ENCODE data around the gene IFNAR1.
A peak's percentile ranks its signal among the peaks of the same experiment; 100 is the strongest.
"Not testable (repeated sequence)": the region's sequence is repeated elsewhere in the genome, so short reads cannot be mapped to it uniquely, and the experiment has no call there.

Gene IFNAR1

GRCh38 chr21:33348706-33349105 lies 23.9 kb downstream of the IFNAR1 start:
- DNase-seq (ENCODE audit: low read depth) = no peak

DNA sequence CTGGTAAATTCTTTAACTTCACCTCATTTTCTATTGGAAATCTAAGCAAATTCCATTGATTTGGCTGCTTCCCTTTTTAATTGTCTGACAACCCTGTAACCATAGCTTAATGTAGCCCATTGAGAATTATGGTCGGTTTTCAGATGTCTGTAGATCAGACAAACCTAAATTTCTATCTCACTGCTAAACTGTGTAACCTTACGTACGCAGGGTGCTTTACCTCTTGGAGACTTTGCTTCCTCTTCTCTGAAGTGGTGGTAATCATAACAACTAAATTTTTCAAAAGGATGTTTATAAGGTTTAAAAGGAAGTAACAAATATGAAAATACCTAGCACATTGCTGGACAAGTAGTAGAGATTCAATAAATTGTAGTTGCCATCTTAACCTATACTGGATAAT lies 25.9 kb downstream of the IFNAR1 start:
- no peak for DNase-seq (ENCODE audit: low read depth)

DNA sequence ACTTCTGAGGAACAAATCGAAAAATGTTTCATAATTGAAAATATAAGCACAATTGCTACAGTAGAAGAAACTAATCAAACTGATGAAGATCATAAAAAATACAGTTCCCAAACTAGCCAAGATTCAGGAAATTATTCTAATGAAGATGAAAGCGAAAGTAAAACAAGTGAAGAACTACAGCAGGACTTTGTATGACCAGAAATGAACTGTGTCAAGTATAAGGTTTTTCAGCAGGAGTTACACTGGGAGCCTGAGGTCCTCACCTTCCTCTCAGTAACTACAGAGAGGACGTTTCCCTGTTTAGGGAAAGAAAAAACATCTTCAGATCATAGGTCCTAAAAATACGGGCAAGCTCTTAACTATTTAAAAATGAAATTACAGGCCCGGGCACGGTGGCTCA lies 30.6 kb downstream of the IFNAR1 start:
- no peak for DNase-seq (ENCODE audit: low read depth)

DNA sequence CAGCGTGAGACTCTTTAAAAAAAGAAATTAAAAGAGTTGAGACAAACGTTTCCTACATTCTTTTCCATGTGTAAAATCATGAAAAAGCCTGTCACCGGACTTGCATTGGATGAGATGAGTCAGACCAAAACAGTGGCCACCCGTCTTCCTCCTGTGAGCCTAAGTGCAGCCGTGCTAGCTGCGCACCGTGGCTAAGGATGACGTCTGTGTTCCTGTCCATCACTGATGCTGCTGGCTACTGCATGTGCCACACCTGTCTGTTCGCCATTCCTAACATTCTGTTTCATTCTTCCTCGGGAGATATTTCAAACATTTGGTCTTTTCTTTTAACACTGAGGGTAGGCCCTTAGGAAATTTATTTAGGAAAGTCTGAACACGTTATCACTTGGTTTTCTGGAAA lies 31.2 kb downstream of the IFNAR1 start:
- DNase-seq (ENCODE audit: low read depth) = no peak

- DNase-seq (ENCODE audit: low read depth) = no peak
Observed at GRCh38 chr21:33357177-33357576, 32.4 kb downstream of the IFNAR1 start.

DNA sequence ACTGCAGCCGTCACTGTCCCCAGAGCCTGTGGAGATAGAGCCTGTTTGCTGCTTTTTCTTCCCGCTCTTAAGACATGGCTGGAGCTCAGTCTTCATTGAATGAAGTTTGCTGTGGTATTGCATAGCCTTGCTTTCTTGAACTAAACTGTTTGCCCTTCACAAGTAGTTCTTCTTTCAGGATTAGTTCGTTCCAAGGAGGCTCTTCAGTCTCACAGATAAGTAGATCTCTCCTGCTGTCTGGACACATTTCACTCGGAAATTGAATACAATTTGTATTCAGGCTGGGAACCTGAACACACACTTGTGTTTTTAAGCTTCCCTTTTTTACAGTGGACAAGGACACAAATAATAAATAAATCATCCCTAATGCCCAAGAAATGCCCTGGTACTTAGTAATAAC lies 34.7 kb downstream of the IFNAR1 start:
- no peak for DNase-seq (ENCODE audit: low read depth)

- no peak for DNase-seq (ENCODE audit: low read depth)
Observed at GRCh38 chr21:33360281-33360680, 35.5 kb downstream of the IFNAR1 start.

- DNase-seq (ENCODE audit: low read depth) = peak; percentile 52
Observed at GRCh38 chr21:33360881-33361602, 36.3 kb downstream of the IFNAR1 start.

DNA sequence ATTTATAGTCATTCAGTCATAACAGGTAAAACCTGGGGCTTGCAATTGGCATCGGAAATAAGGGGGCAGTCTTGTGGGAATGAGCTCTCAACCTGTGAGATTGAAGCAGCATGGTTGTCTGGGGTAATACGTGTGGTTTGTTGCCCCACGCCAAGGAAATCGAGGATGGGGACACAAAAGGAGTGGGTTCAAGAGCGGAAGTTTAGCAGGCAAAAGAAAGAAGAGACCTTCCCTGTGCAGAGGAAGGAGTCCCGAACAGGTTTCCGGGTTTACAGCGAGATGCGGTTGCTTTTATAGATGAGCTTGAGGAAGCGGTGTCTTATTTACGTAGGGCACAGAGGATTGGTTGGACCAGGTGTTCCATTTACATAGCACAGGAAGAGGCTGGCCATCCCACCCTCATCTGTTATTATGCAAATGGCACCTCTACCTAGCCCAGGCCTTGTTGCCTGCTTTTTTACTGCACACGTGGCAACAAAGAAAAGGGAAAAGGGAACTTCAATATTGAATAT lies 37.3 kb downstream of the IFNAR1 start:
- no peak for DNase-seq (ENCODE audit: low read depth)

- not testable (repeated sequence) for DNase-seq (ENCODE audit: low read depth)
Observed at GRCh38 chr21:33363911-33364609, 39.3 kb downstream of the IFNAR1 start.

- DNase-seq (ENCODE audit: low read depth) = no peak
Observed at GRCh38 chr21:33364830-33365229, 40.1 kb downstream of the IFNAR1 start.

GRCh38 chr21:33367309-33367973 lies 42.7 kb downstream of the IFNAR1 start:
- no peak for DNase-seq (ENCODE audit: low read depth)

DNA sequence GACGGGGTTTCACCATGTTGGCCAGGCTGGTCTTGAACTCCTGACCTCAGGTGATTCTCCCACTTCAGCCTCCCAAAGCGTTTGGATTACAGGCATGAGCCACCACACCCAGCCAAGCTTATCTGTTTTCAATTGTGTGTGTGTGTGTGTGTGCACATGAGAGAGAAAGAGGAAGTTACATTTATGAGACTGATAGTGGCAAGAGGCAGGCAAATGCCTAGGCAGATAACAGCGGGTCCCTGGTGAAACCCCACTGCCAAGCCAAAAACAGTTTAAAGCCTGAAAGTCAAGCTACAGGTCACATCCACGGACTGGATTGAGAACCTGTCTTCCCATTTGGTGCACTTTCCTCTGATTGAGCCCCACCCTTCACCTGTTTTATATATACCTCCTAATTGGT lies 43.4 kb downstream of the IFNAR1 start:
- DNase-seq (ENCODE audit: low read depth) = no peak

DNA sequence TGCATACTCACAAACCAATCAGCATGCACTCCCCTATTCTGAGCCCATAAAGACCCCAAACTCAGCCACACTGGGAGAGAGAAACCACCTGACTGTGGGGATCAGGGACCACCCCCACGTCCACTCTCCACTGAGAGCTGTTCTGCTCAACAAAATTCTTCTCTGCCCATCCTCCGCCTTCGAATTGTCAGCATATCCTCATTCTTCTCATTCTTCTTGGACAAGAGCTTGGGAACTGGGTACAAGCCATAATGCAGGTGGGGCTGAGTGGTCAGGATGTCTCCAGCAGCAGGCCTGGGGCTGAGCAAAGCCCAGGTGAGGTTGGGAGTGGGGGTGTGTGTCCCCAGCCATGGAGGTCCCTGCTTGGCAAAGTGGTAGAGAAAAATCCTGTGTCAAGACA lies 43.8 kb downstream of the IFNAR1 start:
- DNase-seq (ENCODE audit: low read depth) = no peak

DNA sequence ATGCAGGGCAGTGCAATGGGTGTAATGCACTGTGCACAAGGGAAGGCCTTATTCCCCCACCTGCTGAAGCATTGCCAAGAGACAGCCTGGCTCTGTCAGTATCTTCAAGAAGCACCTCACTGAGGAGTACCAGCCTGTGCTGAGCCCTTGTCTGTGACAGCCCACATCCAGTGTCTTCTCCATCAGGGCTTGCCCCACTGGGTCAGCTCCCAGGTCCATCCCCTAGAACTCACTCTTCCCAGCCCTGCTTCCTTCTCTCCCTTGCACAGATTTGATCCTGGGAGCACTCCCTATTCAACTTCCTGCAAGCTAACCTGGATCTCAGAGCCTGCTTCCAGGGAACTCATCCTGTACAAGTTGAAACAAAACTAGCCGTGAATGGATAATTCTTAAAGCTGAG lies 44.8 kb downstream of the IFNAR1 start:
- no peak for DNase-seq (ENCODE audit: low read depth)

DNA sequence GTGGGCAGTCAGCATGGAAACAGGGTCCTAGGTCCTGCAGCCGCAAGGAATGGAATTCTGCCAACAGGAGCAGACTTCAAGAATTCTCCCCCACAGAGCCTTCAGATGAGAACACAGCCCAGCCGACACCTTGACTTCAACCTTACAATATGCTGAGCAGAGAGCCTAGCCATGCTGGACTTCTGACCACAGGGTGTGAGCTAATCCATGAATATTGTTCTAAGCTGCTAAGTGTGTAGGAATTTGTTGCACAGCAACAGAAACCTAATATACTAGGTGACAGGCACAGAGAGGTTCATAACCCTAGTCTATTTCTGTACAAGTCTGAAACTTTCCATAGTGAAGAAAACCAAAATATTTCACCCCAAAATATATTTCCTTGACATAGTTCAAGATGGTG lies 45.5 kb downstream of the IFNAR1 start:
- DNase-seq (ENCODE audit: low read depth) = no peak

DNA sequence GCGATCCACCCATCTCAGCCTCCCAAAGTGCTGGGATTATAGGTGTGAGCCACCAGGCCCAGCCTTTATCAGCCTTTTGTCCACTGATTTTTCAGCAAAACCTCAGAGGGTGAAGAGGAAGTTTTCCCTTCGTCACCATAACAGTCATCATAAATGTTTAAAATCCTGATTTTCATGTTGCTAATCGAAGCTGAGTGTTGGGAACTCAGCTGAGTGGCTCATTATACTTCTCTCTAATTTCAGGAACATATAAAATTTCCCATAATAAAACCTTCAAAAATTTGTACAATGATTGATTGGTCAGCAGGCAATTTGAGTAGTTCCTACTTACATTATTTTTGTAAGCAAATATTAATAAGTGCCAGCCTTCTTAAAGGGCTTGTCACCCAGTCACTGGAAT lies 46.6 kb downstream of the IFNAR1 start:
- DNase-seq (ENCODE audit: low read depth) = no peak

DNA sequence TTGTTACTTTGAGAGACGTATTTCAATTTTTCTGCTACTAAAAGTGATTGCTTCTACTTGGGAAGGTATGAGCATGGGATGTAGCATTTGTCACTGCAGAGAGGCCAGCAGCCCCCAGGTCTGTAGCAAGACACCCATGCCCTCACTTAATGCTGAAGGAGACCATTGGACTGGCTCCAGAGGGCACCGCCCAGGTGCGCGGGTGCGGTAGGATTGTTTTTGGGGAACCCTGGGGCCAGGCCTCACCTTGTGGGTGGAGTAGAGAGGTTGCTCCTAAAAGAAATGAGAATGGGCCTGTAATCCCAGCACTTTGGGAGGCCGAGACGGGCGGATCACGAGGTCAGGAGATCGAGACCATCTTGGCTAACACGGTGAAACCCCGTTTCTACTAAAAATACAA lies 47.8 kb downstream of the IFNAR1 start:
- DNase-seq (ENCODE audit: low read depth) = no peak

- DNase-seq (ENCODE audit: low read depth) = no peak
Observed at GRCh38 chr21:33373451-33373850, 48.7 kb downstream of the IFNAR1 start.

GRCh38 chr21:33374080-33374449 lies 49.3 kb downstream of the IFNAR1 start:
- DNase-seq (ENCODE audit: low read depth) = no peak

DNA sequence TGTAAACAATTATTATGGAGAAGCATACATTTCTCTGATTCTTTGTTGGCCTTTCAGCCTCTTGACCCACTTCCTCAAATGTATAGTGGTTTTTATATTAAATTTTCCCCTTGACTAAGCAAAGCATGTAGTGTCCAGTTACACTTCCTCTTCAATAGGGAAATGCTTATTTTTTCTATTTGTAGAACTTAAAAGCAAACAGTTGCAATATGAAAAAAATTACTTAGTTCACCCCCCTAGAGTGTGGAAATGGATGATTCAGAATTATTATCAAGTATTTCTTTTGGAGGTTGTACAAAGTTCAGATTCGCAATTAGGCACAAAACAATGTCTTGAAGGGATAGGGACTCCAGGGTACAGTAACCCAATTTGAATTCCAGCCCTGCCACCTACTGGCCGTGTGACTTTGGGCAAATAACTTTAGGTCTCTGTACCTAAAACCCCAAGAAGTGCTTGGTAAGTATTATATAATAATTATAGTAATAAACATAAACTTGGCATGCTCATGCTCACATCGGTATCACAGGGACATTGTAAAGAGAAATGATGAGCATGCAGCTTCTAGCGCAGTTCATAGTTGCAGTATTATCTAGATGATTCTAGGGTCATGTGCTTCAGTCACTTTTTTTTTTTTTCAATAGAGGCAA lies 49.8 kb downstream of the IFNAR1 start:
- DNase-seq (ENCODE audit: low read depth) = no peak

GRCh38 chr21:33375101-33375644 lies 50.4 kb downstream of the IFNAR1 start:
- DNase-seq (ENCODE audit: low read depth) = no peak

All from HS-27A (cell line).